C4-2B (cell line): ENCODE results near the gene RASAL2.

Experiments
- ZFX ChIP-seq: fragments of 450-650 bp; IDR thresholded peaks from 2 replicates; pipeline ENCODE4 v1.6.1; 2017
- TF ChIP-seq, protein P1 (sequence below): fragments of 450-650 bp; conservative IDR thresholded peaks from 2 replicates; pipeline ENCODE4 v1.5.1; 2017; ENCODE audit warnings: mild to moderate bottlenecking

DNA sequence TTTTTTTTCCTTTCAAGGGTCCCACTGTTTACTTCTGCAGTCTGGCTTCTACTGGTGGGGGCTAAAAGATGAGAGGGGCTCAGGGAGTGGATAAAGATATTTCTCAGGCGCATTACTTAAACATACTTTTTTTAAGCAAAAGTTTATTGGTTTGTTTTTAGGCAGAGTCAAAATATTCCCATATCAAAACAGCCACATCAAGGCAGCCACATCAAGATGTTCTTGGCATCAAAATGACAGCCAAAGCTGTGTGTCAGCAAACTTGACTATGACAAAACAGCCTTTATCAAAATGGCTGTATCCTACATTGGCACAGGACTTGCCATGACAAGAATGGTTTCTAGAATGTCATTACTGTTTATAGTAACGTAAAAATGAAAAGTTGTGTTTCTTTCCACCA lies 22.1 kb upstream of the RASAL2 start:
- TF ChIP-seq, protein P1, sequence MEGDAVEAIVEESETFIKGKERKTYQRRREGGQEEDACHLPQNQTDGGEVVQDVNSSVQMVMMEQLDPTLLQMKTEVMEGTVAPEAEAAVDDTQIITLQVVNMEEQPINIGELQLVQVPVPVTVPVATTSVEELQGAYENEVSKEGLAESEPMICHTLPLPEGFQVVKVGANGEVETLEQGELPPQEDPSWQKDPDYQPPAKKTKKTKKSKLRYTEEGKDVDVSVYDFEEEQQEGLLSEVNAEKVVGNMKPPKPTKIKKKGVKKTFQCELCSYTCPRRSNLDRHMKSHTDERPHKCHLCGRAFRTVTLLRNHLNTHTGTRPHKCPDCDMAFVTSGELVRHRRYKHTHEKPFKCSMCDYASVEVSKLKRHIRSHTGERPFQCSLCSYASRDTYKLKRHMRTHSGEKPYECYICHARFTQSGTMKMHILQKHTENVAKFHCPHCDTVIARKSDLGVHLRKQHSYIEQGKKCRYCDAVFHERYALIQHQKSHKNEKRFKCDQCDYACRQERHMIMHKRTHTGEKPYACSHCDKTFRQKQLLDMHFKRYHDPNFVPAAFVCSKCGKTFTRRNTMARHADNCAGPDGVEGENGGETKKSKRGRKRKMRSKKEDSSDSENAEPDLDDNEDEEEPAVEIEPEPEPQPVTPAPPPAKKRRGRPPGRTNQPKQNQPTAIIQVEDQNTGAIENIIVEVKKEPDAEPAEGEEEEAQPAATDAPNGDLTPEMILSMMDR: no peak
- no peak for TF ChIP-seq ZFX
